Uterus (tissue), 4 donors: ENCODE measurements around the gene RRBP1. TPM values are rescaled to one million over a fixed set of nuclear protein-coding genes. Genes with fewer than 3 reads are reported as not detected.

Experiments used
- DNase-seq, 2 donors: peaks; one replicate each; pipeline ENCODE4 v3.0.0-alpha.2; 2019 to 2020
- H3K27ac ChIP-seq, 2 donors: fragments of 200-600 bp; sonication (generic); 1 replicate in 1 of 2; 2 replicates in 1 of 2; pipeline ENCODE4 v1.5.1; 2016 to 2018
- H3K27me3 ChIP-seq, 2 donors: fragments of 200-600 bp; sonication (generic); one replicate each; pipeline ENCODE4 v1.5.1; 2018 to 2019; ENCODE audit warnings: control low read depth in 1 of 2
- H3K36me3 ChIP-seq, 2 donors: fragments of 200-600 bp; sonication (generic); one replicate each; pipeline ENCODE4 v1.5.1; 2019; ENCODE audit warnings: control low read depth in 1 of 2
- H3K4me1 ChIP-seq, 2 donors: fragments of 200-600 bp; sonication (generic); one replicate each; pipeline ENCODE4 v1.5.1; 2018 to 2019; ENCODE audit warnings: control low read depth in 1 of 2
- H3K4me3 ChIP-seq, 2 donors: fragments of 200-600 bp; sonication (generic); 1 replicate in 1 of 2; 2 replicates in 1 of 2; pipeline ENCODE4 v1.5.1; 2018 to 2019; ENCODE audit warnings: mild to moderate bottlenecking in 1 of 2
- H3K9me3 ChIP-seq, 2 donors: fragments of 200-600 bp; sonication (generic); one replicate each; pipeline ENCODE4 v1.5.1; 2019; ENCODE audit warnings: control low read depth in 1 of 2
- POLR2A ChIP-seq, 2 donors: fragments of 450-650 bp; IDR thresholded peaks; one replicate each; pipeline ENCODE4 v1.6.1; 2016; ENCODE audit warnings: antibody characterized with exemption in 2 of 2, mild to moderate bottlenecking in 1 of 2, moderate library complexity in 1 of 2
- intact Hi-C: fragments of 100-400 bp; cut with DNase I; formaldehyde crosslinking; loops from one replicate; pipeline ENCODE4 v1.15.1; 2023; ENCODE audit warnings: low total_unique reads
- total RNA-seq, 4 donors: library from RNA; depleted of rRNA in 3 of 4; stranded (reverse); fragments of >200 nt in 3 of 4; gene quantifications; one replicate each; pipeline versions ENCODE4 v1.1.0 to v1.2.4, GENCODE V29; 2014 to 2023
- TF ChIP-seq, protein P1 (sequence below), 4 experiments: fragments of 200-600 bp in 2 of 4; fragments of 450-650 bp in 2 of 4; sonication (generic) in 2 of 4; IDR thresholded peaks; one replicate each; pipeline ENCODE4 v1.5.1; 2016 to 2019; ENCODE audit warnings: antibody characterized with exemption in 4 of 4, mild to moderate bottlenecking in 2 of 4, moderate library complexity in 1 of 4
- donor health status: DM: yes; HTN: yes; CAD: no.

RRBP1 gene
- total RNA-seq, 4 donors from 2014 or later, result 13.2 to 172 (median 96.9) TPM

DNA sequence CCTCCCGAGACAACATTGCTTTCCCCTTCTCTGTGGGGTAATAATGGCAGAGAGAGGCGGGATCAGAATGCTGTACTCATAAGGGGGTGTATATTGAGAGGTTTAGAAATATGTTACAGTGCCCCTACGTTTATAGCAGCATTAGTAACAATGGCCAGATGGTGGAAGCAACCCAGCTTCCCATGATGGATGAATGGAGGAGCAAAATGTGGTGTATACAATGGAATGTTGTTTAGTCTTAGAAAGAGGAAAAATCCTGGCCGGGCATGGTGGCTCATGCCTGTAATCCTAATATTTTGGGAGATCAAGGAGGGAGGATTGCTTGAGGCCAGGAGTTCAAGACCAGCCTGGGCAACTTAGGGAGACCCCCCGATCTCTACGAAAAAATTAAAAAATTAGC lies 30.7 kb upstream of the RRBP1 start:
- no peak for TF ChIP-seq POLR2A (IDR thresholded peaks at IDR 0.05)
- TF ChIP-seq, protein P1, sequence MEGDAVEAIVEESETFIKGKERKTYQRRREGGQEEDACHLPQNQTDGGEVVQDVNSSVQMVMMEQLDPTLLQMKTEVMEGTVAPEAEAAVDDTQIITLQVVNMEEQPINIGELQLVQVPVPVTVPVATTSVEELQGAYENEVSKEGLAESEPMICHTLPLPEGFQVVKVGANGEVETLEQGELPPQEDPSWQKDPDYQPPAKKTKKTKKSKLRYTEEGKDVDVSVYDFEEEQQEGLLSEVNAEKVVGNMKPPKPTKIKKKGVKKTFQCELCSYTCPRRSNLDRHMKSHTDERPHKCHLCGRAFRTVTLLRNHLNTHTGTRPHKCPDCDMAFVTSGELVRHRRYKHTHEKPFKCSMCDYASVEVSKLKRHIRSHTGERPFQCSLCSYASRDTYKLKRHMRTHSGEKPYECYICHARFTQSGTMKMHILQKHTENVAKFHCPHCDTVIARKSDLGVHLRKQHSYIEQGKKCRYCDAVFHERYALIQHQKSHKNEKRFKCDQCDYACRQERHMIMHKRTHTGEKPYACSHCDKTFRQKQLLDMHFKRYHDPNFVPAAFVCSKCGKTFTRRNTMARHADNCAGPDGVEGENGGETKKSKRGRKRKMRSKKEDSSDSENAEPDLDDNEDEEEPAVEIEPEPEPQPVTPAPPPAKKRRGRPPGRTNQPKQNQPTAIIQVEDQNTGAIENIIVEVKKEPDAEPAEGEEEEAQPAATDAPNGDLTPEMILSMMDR (IDR thresholded peaks at IDR 0.05), result no peak
- intact Hi-C loops, result no loop called here
- DNase-seq, result no peak

DNA sequence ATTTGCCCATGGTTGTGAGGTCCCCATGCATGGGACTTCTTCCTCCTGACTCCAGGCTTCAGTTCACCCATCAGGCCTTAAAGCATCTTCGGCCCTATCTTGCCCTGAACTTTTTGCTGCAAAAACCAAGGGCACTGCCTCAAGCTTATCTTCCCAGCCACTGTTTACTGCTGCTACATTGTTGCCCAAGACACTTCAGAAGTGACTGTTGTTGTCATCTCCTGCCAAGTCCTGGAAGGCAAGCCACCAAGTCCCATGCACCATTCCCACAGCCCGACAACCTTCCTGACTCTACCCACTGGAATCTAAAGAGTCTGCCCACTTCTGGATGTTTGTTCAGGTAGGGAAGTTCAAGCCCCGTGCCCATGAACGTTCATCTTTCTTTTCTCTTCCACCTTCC lies 30.2 kb upstream of the RRBP1 start:
- no peak for DNase-seq
- Histone ChIP-seq H3K27me3 (no peaks in the 10 kb centered on the region), H3K27ac (no peak overlapping the region), H3K4me3 (no peak overlapping the region), H3K9me3 (no peaks in the 10 kb centered on the region), H3K36me3 (no peaks in the 10 kb centered on the region), H3K4me1 (no peaks in the 10 kb centered on the region)
- intact Hi-C loops, result no loop called here
- TF ChIP-seq POLR2A (IDR thresholded peaks at IDR 0.05), result no peak
- TF ChIP-seq, protein P1 (IDR thresholded peaks at IDR 0.05), result no peak

More for the DNA sequence above, 30.7 kb upstream of the RRBP1 start:
- H3K36me3 ChIP-seq, result no peaks in the 10 kb centered on the region
- H3K27ac ChIP-seq, result no peak overlapping the region
- H3K4me3 ChIP-seq, result no peak overlapping the region
- H3K9me3 ChIP-seq, result no peaks in the 10 kb centered on the region
- H3K4me1 ChIP-seq, result no peaks in the 10 kb centered on the region
- no peaks in the 10 kb centered on the region for H3K27me3 ChIP-seq

DNA sequence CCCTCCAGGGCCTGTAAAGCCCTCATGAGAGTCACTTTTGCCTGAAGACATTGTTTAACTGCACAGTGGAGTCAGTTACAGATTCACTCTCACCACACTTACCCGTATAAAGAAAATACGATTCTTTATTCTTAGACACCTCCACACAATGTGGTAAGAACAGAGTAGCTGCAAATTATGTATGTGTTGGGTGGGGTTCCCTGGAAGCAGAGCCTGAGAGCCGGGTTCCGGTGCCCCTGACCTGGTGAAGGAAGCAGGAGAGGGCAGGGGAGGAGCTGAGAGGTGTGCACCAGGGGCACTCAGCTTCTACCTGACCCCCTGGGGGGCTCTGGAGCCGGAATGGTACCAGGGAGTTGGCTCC lies 29.2 kb upstream of the RRBP1 start:
- Histone ChIP-seq H3K27me3 (no peaks in the 10 kb centered on the region), H3K4me3 (no peak overlapping the region), H3K9me3 (no peaks in the 10 kb centered on the region), H3K36me3 (no peaks in the 10 kb centered on the region), H3K4me1 (no peaks in the 10 kb centered on the region), H3K27ac (peak overlapping the region; percentile 35 to 57)
- no peak for DNase-seq
- intact Hi-C loops, result no loop called here
- TF ChIP-seq, protein P1 (IDR thresholded peaks at IDR 0.05), result no peak
- TF ChIP-seq POLR2A (IDR thresholded peaks at IDR 0.05), result no peak

DNA sequence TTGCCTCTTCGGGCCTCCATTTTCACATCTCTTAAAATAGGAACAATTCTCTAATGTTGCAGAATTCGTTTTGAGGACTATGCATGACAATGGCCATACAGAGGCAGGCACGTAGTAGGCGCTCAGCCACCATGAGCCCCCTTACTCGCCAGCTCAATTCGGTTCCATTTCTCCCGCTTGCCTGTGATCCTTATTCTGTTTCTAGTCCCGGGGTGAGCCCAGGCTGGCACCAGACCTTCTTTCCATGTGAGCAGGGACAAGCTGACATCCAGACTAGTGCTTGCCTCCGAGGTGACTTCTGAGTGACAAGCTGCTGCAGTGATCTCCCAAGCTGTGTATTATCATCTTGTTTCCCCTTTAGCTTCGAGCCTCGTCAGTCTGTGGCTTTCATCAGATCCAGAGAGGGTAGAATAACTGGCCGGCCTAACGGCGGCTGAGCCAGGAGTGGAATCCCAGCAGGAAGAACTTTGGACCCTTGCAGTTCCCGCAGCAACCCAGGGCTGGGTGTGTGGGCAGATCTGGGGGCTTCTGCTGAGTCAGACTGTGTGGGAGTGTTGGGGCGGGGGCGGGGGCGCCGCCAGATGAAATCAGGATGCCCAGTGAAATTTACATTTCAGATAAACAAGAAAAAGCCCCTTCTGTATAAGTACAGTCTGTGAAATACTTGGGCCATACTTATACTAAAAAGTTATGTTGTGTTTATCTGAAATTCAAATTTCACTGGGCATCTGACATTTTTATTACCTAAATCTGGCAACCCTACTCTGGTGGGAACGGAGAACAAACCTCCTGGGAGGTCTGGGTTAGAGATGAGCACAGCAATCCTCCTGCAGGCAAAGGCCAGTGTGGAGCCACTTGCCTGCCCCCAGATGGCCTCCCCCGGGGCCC lies 28.6 kb upstream of the RRBP1 start:
- peak; percentile 37 to 39 for DNase-seq
- Histone ChIP-seq H3K27me3 (no peaks in the 10 kb centered on the region), H3K4me3 (no peak overlapping the region), H3K36me3 (no peaks in the 10 kb centered on the region), H3K9me3 (no peaks in the 10 kb centered on the region), H3K27ac (peak overlapping the region; percentile 35 to 57), H3K4me1 (no peaks in the 10 kb centered on the region)
- no peak for TF ChIP-seq POLR2A (IDR thresholded peaks at IDR 0.05)
- TF ChIP-seq, protein P1 (IDR thresholded peaks at IDR 0.05), result no peak
- intact Hi-C loops, result no loop called here
